Kidney (tissue), 14 donors: ENCODE measurements around the gene RNF10. TPM values are rescaled to one million over a fixed set of nuclear protein-coding genes. Genes with fewer than 3 reads are reported as not detected.

Experiments used
- DNase-seq, 5 donors: peaks; one replicate each; pipeline ENCODE4 v3.0.0-alpha.2; 2013 to 2020
- FAIRE-seq: peaks from 2 replicates; lab custom pipeline; 2012; peaks lifted over from hg19 to GRCh38; lab: Jason Lieb, UNC
- H3K27ac ChIP-seq, 2 donors: one replicate each; pipeline ENCODE4 v1.7.0; 2013; ENCODE audit warnings: low read depth in 2 of 2, low read length in 2 of 2, inconsistent platforms in 1 of 2
- H3K27me3 ChIP-seq: one replicate; pipeline ENCODE4 v1.7.1; 2013; ENCODE audit warnings: low read length, inconsistent platforms; ENCODE audit not compliant: control insufficient read depth, insufficient read depth
- H3K36me3 ChIP-seq, 3 donors: one replicate each; pipeline versions ENCODE4 v1.7.0 to v1.7.1; 2013; ENCODE audit warnings: low read length in 3 of 3, control low read depth in 1 of 3, inconsistent platforms in 1 of 3; ENCODE audit not compliant: insufficient read depth in 3 of 3, control insufficient read depth in 2 of 3
- H3K4me1 ChIP-seq, 3 donors: one replicate each; pipeline versions ENCODE4 v1.7.0 to v1.7.1; 2013; ENCODE audit warnings: low read length in 3 of 3, inconsistent platforms in 1 of 3, low read depth in 1 of 3; ENCODE audit not compliant: control insufficient read depth in 2 of 3, insufficient read depth in 2 of 3
- H3K4me3 ChIP-seq, 3 donors: one replicate each; pipeline versions ENCODE4 v1.7.0 to v1.8.1; 2013; ENCODE audit warnings: low read length in 3 of 3, control low read depth in 1 of 3, inconsistent platforms in 1 of 3
- H3K9ac ChIP-seq, 3 donors: one replicate each; pipeline versions ENCODE4 v1.7.0 to v1.7.1; 2013; ENCODE audit warnings: low read length in 3 of 3, control low read depth in 1 of 3, inconsistent platforms in 1 of 3
- H3K9me3 ChIP-seq, 3 donors: one replicate each; pipeline versions ENCODE4 v1.7.0 to v1.7.1; 2013; ENCODE audit warnings: low read length in 3 of 3, control low read depth in 1 of 3, inconsistent platforms in 1 of 3; ENCODE audit not compliant: control insufficient read depth in 2 of 3, insufficient read depth in 1 of 3
- CTCF ChIP-seq: IDR thresholded peaks from 3 replicates; pipeline ENCODE4 v1.5.1; 2012; ENCODE audit warnings: mild to moderate bottlenecking, moderate library complexity, borderline replicate concordance; ENCODE audit not compliant: insufficient read depth; ENCODE audit errors: extremely low read depth
- intact Hi-C: fragments of 100-400 bp; cut with DNase I; formaldehyde crosslinking; loops from one replicate; pipeline ENCODE4 v1.11.1; 2022
- polyA plus RNA-seq: library from polyadenylated mRNA; stranded (reverse); fragments of 350-450 nt; fragmentation: Illumina TruSeq; extraction: RNeasy Lipid Tissue Mini Kit (QIAGEN cat#74804); gene quantifications from one replicate; pipeline ENCODE4 v1.2.3, GENCODE V29; 2014; ENCODE audit warnings: low read depth, low replicate concordance; ENCODE audit not compliant: insufficient read depth
- total RNA-seq: library from RNA; stranded (reverse); fragmentation: NEBNext Ultra II Directional; extraction: Animal tissue kit (Norgen Biotek cat#: 25700); gene quantifications from one replicate; pipeline ENCODE4 v1.2.1, GENCODE V29; 2021
- donor health status: control.
- donor health status: control.
- donor health status: control.
- donor health status: control.
- donor health status: control.
- donor health status: DM: yes; HTN: yes; CAD: no.
- donor health status: Normal renal cell carcinoma (clear cell type).

Gene RNF10
- total and polyA plus RNA-seq, 2 donors from 2014 or later = 220 to 229 TPM

DNA sequence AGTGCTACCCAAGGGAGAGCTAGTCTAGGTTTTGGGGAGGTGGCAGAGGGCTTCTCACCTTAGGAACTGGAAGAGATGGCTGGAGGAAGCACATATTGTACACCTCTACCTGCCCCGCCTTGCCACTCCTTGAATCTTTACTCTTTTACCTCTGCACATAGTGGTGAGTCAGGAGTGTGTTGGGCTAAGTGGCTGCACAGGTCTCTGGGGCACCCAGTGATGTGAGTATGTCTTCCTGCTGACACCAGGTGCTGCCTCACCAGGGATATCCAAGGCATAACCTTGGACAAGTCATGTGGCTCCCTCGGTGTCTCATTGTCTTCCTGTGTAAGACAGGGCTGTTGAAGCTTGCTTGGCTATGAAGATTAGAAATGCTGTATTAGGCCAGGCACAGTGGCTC, 86.5 kb downstream of the RNF10 start:
- H3K36me3 ChIP-seq = no peaks in the 10 kb centered on the region
- H3K4me1 ChIP-seq = no peaks in the 10 kb centered on the region
- TF ChIP-seq CTCF = no peak
- no peak overlapping the region for H3K4me3 ChIP-seq
- H3K27me3 ChIP-seq = no peaks in the 10 kb centered on the region
- DNase-seq (peak in 1 of 5 donors; percentile 10), FAIRE-seq (no peak)
- H3K27ac ChIP-seq = no peak overlapping the region
- intact Hi-C loops = no loop called here
- H3K9ac ChIP-seq = no peak overlapping the region
- H3K9me3 ChIP-seq = no peaks in the 10 kb centered on the region

DNA sequence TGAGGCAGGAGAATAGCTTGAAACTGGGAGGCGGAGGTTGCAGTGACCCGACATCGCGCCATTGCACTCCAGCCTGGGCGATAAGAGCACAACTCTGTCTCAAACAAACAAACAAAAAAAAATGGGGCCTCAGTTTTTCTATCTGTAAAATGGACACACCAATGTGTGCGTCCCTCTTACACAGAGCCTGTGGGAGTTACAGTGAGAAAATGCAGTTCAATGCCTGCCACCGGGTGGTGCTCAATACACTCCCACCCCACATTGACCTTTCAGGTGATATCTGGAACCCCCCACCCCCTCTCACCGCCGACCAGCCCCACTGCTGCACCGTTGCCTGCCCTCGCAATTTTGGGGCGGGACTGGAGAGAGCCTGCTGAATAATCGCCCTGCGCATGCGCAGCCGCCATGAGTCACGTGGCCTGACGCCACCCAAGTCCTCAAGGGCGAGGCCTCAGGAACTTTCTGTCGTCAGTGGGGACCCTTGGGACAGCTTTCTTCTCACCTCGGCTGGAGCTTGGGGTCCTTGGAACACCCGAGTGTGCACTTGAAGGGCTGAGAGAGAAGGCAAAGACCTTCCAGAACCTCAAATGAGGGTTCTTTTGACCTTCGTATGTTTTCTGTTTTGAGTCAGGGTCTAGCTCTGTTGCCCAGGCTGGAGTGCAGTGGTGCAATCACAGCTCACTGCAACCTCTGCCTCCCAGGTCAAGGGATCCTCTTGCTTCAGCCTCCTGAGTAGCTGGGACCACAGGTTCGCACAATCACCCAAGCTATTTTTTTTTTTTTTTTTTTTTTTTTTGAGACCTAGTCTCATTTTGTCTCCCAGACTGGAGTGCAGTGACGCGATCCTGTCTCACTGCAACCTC, 91.6 kb downstream of the RNF10 start:
- intact Hi-C loops = no loop called here
- Histone ChIP-seq H3K4me1 (peaks cover 0 to 5% (median 2%) of the 10 kb centered on the region in 3 donors), H3K9me3 (no peaks in the 10 kb centered on the region), H3K27me3 (no peaks in the 10 kb centered on the region), H3K9ac (no peak overlapping the region), H3K4me3 (no peak overlapping the region), H3K36me3 (no peaks in the 10 kb centered on the region), H3K27ac (no peak overlapping the region)
- peak in 1 of 5 donors; percentile 43 for DNase-seq
- no peak for TF ChIP-seq CTCF
- FAIRE-seq = no peak

Other genes starting within 250 kb of the RNF10 start
- gene RNU4-2, start 242.5 kb upstream of the RNF10 start, total RNA-seq = 18,412 TPM
- gene RNU4-2, start 242.5 kb upstream of the RNF10 start, polyA plus RNA-seq = not detected
- gene RNU4-1, start 241.1 kb upstream of the RNF10 start, total RNA-seq = 3,016 TPM
- not detected for gene RNU4-1, start 241.1 kb upstream of the RNF10 start, polyA plus RNA-seq
- gene SIRT4, start 232.0 kb upstream of the RNF10 start, total RNA-seq = 1.5 TPM
- 8.1 TPM for gene SIRT4, start 232.0 kb upstream of the RNF10 start, polyA plus RNA-seq
- gene PLA2G1B, start 206.6 kb upstream of the RNF10 start, total RNA-seq = not detected
- not detected for gene PLA2G1B, start 206.6 kb upstream of the RNF10 start, polyA plus RNA-seq
- gene MSI1, start 165.2 kb upstream of the RNF10 start, total RNA-seq = 1.3 TPM
- gene MSI1, start 165.2 kb upstream of the RNF10 start, polyA plus RNA-seq = 0.80 TPM
- 331 TPM for gene COX6A1, start 96.2 kb upstream of the RNF10 start, total RNA-seq
- gene COX6A1, start 96.2 kb upstream of the RNF10 start, polyA plus RNA-seq = 1,697 TPM
- 15.6 TPM for gene TRIAP1, start 88.0 kb upstream of the RNF10 start, total RNA-seq
- 28.2 TPM for gene TRIAP1, start 88.0 kb upstream of the RNF10 start, polyA plus RNA-seq
- 39.4 TPM for gene GATC, start 87.9 kb upstream of the RNF10 start, total RNA-seq
- 13.7 TPM for gene GATC, start 87.9 kb upstream of the RNF10 start, polyA plus RNA-seq
- 144 TPM for gene SRSF9, start 64.6 kb upstream of the RNF10 start, total RNA-seq
- gene SRSF9, start 64.6 kb upstream of the RNF10 start, polyA plus RNA-seq = 151 TPM
- gene DYNLL1, start 38.2 kb upstream of the RNF10 start, total RNA-seq = 258 TPM
- 757 TPM for gene DYNLL1, start 38.2 kb upstream of the RNF10 start, polyA plus RNA-seq
- gene COQ5, start 5.2 kb upstream of the RNF10 start, total RNA-seq = 26.5 TPM
- gene COQ5, start 5.2 kb upstream of the RNF10 start, polyA plus RNA-seq = 60.8 TPM
- 50.0 TPM for gene POP5, start 47.0 kb downstream of the RNF10 start, total RNA-seq
- 111 TPM for gene POP5, start 47.0 kb downstream of the RNF10 start, polyA plus RNA-seq
- gene CABP1, start 106.3 kb downstream of the RNF10 start, total RNA-seq = 2.0 TPM
- 24.1 TPM for gene CABP1, start 106.3 kb downstream of the RNF10 start, polyA plus RNA-seq
- gene MLEC, start 152.8 kb downstream of the RNF10 start, total RNA-seq = 146 TPM
- 60.3 TPM for gene MLEC, start 152.8 kb downstream of the RNF10 start, polyA plus RNA-seq
- gene UNC119B, start 176.1 kb downstream of the RNF10 start, total RNA-seq = 44.5 TPM
- 29.4 TPM for gene UNC119B, start 176.1 kb downstream of the RNF10 start, polyA plus RNA-seq
- 24.4 TPM for gene ACADS, start 191.5 kb downstream of the RNF10 start, total RNA-seq
- 133 TPM for gene ACADS, start 191.5 kb downstream of the RNF10 start, polyA plus RNA-seq